GM12878 (cell line): ENCODE results near the gene RASAL2.

ENCODE experiments used
- CTCF ChIP-seq, 3 experiments: IDR thresholded peaks in 2 of 3; conservative IDR thresholded peaks in 1 of 3; 2 replicates each; pipeline ENCODE4 v1.5.1; 2011; ENCODE audit warnings: low read depth in 3 of 3, low read length in 3 of 3, mild to moderate bottlenecking in 3 of 3, control low read depth in 2 of 3, moderate library complexity in 2 of 3, inconsistent platforms in 1 of 3, mixed read lengths in 1 of 3; ENCODE audit not compliant: control insufficient read depth in 2 of 3, insufficient read depth in 1 of 3; ENCODE audit errors: extremely low read depth in 1 of 3
- MTA3 ChIP-seq: IDR thresholded peaks from 2 replicates; pipeline ENCODE4 v1.6.1; 2012; ENCODE audit warnings: low read length, inconsistent platforms, borderline replicate concordance
- NFIC ChIP-seq: IDR thresholded peaks from 2 replicates; pipeline ENCODE4 v1.6.1; 2012; ENCODE audit warnings: low read depth, mild to moderate bottlenecking, inconsistent platforms, low read length, moderate library complexity
- POLR2A ChIP-seq: IDR thresholded peaks from 2 replicates; pipeline ENCODE4 v1.6.1; 2011; ENCODE audit warnings: low read depth, mild to moderate bottlenecking, low read length
- SMAD1 ChIP-seq: fragments of 450-650 bp; IDR thresholded peaks from 2 replicates; pipeline ENCODE4 v1.6.1; 2018; ENCODE audit warnings: mild to moderate bottlenecking, low read depth; ENCODE audit not compliant: partially characterized antibody
- USF1 ChIP-seq: IDR thresholded peaks from 2 replicates; pipeline ENCODE4 v1.6.1; 2011; ENCODE audit warnings: borderline replicate concordance, low read depth, mild to moderate bottlenecking, moderate library complexity, mixed read lengths, low read length; ENCODE audit not compliant: insufficient read depth; ENCODE audit errors: extremely low read length

GRCh38 chr1:178192686-178193085 lies 98.8 kb downstream of the RASAL2 start:
- no peak for TF ChIP-seq NFIC
- TF ChIP-seq POLR2A = no peak
- TF ChIP-seq MTA3 = no peak
- no peak for TF ChIP-seq CTCF (IDR thresholded peaks at IDR 0.05 in 2 of 3, conservative IDR thresholded peaks at IDR 0.05 in 1 of 3; ENCODE audit: control insufficient read depth in 2 of 3, extremely low read depth in 1 of 3, insufficient read depth in 1 of 3, low read depth in 3 of 3, low read length in 3 of 3)
- TF ChIP-seq SMAD1 = no peak
- no peak for TF ChIP-seq USF1
